IPS DF 6.9 (cell line): ENCODE data around the gene ANP32D.
"Not testable (repeated sequence)": the region's sequence is repeated elsewhere in the genome, so short reads cannot be mapped to it uniquely, and the experiment has no call there.

Experiments
- DNase-seq: peaks from one replicate; pipeline ENCODE4 v3.0.0-alpha.2; 2013; ENCODE audit warnings: low read depth, low spot score
- H3K27ac ChIP-seq: one replicate; pipeline ENCODE4 v1.5.1; 2013; ENCODE audit warnings: low read length, control low read depth
- H3K27me3 ChIP-seq: 2 replicates; pipeline ENCODE4 v1.6.1; 2013; ENCODE audit warnings: mild to moderate bottlenecking, low read length; ENCODE audit not compliant: control insufficient read depth, insufficient read depth
- H3K36me3 ChIP-seq: 2 replicates; pipeline ENCODE4 v1.6.1; 2013; ENCODE audit warnings: low read length; ENCODE audit not compliant: control insufficient read depth, insufficient read depth
- H3K4me1 ChIP-seq: 2 replicates; pipeline ENCODE4 v1.6.1; 2013; ENCODE audit warnings: low read length; ENCODE audit not compliant: control insufficient read depth, insufficient read depth
- H3K4me3 ChIP-seq: 2 replicates; pipeline ENCODE4 v1.5.1; 2013; ENCODE audit warnings: mild to moderate bottlenecking, low read length
- H3K9me3 ChIP-seq: 2 replicates; pipeline ENCODE4 v1.6.1; 2013; ENCODE audit warnings: low read length, inconsistent platforms; ENCODE audit not compliant: control insufficient read depth, insufficient read depth
- WGBS: extraction: QIAGEN DNeasy Blood & Tissue Kit; methylation state at CpG from one replicate; pipeline ENCODE4 v1.1.7; 2013; ENCODE audit warnings: mixed read lengths, missing lambda C conversion rate; ENCODE audit not compliant: insufficient read length, insufficient coverage; 5-methylcytosine and 5-hydroxymethylcytosine counted together

Gene ANP32D

DNA sequence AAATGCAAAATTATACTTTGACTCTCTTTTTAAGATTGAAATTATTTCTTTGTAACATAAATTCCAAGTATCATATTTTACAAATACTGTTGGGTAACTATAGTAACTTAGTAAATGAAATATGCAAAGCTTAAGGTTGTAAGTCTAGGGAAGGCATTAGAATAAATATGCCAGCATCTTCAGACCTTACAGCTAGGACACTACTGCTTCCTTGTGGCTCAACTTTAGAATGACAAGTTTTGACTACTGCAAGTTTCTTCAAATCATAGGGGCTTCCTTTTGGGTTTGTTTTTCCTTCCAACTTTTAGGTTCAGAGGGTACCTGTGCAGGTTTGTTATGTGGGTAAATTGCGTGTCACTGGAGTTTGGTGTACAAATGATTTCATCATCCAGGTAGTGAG, 17.7 kb upstream of the ANP32D start:
- H3K9me3 ChIP-seq = no peaks in the 10 kb centered on the region
- no peaks in the 10 kb centered on the region for H3K4me1 ChIP-seq
- no peaks in the 10 kb centered on the region for H3K27me3 ChIP-seq
- H3K27ac ChIP-seq = no peak overlapping the region
- WGBS = no CpG with 5 or more reads among the region's 1 CpG
- no peak for DNase-seq
- no peaks in the 10 kb centered on the region for H3K36me3 ChIP-seq
- H3K4me3 ChIP-seq = no peak overlapping the region

DNA sequence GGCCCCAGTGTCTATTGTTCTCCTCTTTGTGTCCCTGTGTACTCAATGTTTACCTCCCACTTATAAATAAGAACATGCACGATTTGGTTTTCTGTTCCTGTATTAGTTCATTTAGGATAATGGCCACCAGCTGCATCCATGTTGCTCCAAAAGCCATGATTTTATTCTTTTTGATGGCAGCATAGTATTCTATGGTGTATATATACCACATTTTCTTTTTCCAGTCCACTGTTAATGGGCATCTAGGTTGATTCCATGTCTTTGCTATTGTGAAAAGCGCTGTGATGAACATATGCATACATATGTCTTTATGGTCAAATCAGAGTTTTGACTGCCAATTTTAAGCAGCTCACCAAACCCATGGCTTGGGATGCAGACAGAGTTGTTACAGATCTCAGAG, 17.2 kb upstream of the ANP32D start:
- H3K27ac ChIP-seq = no peak overlapping the region
- no CpG with 5 or more reads among the region's 2 CpGs for WGBS
- H3K27me3 ChIP-seq = no peaks in the 10 kb centered on the region
- H3K4me1 ChIP-seq = no peaks in the 10 kb centered on the region
- no peak overlapping the region for H3K4me3 ChIP-seq
- H3K36me3 ChIP-seq = no peaks in the 10 kb centered on the region
- no peak for DNase-seq
- no peaks in the 10 kb centered on the region for H3K9me3 ChIP-seq

DNA sequence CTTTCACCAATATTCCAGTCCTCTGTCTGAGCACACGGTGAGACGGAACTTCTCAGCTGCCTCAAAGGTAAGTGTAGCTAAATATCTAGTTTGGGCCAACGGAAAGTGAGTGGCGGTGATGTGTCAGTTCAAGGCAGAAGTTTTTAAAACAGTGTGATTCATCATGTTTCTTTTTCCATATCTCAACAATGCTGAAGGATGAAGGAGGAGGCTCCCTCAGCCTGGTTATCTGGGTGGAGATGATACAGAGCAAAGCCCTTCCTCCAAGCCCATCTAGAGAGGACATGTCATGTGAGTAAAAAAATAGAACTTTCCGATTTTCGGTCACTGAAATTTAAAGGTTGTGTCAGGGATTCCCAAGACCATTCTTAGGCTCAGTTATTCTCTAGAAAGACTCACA, 13.1 kb upstream of the ANP32D start:
- no CpG with 5 or more reads among the region's 6 CpGs for WGBS
- Histone ChIP-seq H3K36me3 (no peaks in the 10 kb centered on the region), H3K9me3 (no peaks in the 10 kb centered on the region), H3K27me3 (no peaks in the 10 kb centered on the region), H3K4me1 (no peaks in the 10 kb centered on the region), H3K4me3 (no peak overlapping the region), H3K27ac (no peak overlapping the region)
- DNase-seq = no peak

- DNase-seq, H3K27me3 ChIP-seq, H3K27ac ChIP-seq, H3K9me3 ChIP-seq, H3K4me1 ChIP-seq, H3K36me3 ChIP-seq, H3K4me3 ChIP-seq: not testable (repeated sequence)
- no CpG with 5 or more reads among the region's 9 CpGs for WGBS
These were observed 3.3 kb upstream of the ANP32D start for GRCh38 chr12:48469027-48469426.

DNA sequence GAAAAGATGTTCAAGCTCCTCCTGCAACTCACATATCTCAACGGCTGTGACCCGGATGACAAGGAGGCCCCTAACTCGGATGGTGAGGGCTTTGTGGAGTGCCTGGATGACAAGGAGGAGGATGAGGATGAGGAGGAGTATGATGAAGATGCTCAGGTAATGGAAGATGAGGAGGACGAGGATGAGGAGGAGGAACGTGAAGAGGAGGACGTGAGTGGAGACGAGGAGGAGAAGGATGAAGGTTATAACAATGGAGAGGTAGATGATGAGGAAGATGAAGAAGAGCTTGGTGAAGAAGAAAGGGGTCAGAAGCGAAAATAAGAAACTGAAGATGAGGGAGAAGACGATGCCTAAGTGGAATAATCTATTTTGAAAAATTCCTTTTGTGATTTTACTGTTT, 702 bp downstream of the ANP32D start:
- WGBS = 100% methylated on average over 4 of the region's 9 CpGs
- no peaks in the 10 kb centered on the region for H3K27me3 ChIP-seq

DNA sequence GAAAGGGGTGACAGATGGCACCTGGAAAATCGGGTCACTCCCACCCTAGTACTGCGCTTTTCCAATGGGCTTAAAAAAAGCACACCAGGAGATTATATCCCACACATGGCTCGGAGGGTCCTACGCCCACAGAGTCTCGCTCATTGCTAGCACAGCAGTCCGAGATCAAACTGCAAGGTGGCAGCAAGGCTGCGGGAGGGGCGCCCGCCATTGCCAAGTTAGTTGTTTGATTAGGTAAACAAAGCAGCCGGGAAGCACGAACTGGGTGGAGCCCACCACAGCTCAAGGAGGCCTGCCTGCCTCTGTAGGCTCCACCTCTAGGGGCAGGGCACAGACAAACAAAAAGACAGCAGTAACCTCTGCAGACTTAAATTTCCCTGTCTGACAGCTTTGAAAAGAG, 2.1 kb downstream of the ANP32D start:
- not testable (repeated sequence) for H3K4me1 ChIP-seq, DNase-seq, H3K36me3 ChIP-seq, H3K27ac ChIP-seq, H3K9me3 ChIP-seq, H3K4me3 ChIP-seq, H3K27me3 ChIP-seq
- WGBS = no CpG with 5 or more reads among the region's 11 CpGs

More for the DNA sequence above, 702 bp downstream of the ANP32D start:
- no peak overlapping the region for H3K27ac ChIP-seq
- no peak for DNase-seq
- H3K9me3 ChIP-seq = no peaks in the 10 kb centered on the region; the same call in 1 of the 2 replicates
- H3K4me1 ChIP-seq = no peaks in the 10 kb centered on the region
- no peaks in the 10 kb centered on the region for H3K36me3 ChIP-seq
- H3K4me3 ChIP-seq = no peak overlapping the region

GRCh38 chr12:48482198-48482597, 9.8 kb downstream of the ANP32D start, which contains the start of gene C12orf54:
Gene C12orf54, plus strand, starts transcription at chr12:48482498. Its CDS starts 799 bp downstream, at chr12:48483297.
- no peaks in the 10 kb centered on the region for H3K27me3 ChIP-seq
- H3K4me1 ChIP-seq = no peaks in the 10 kb centered on the region
- no peak within 1 kb of the TSS for H3K4me3 ChIP-seq
- H3K36me3 ChIP-seq = no peaks in the 10 kb centered on the region
- WGBS = no CpG with 5 or more reads among the region's 2 CpGs
- DNase-seq = no peak
- H3K9me3 ChIP-seq = no peaks in the 10 kb centered on the region
- H3K27ac ChIP-seq = no peak within 1 kb of the TSS

DNA sequence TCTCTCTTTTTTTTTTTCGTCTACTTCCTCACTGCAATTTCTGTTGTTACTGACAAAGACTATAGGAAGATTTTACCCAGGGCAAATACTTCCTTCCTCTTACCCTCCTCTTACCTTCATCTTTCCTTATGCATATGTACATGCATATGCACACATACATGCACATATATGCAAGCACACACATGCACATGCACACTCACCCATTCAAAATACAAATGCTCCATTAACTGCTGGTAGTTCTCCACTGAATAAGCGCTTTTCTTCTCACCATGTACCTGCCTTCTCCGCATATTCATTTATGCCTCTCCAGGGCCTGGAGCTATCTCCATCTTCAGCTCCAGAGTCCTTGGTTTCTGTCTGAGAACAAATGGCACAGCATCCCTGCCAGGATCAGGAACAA, 10.6 kb downstream of the ANP32D start:
- Histone ChIP-seq H3K27ac (no peak overlapping the region), H3K9me3 (no peaks in the 10 kb centered on the region), H3K4me1 (no peaks in the 10 kb centered on the region), H3K27me3 (no peaks in the 10 kb centered on the region), H3K36me3 (no peaks in the 10 kb centered on the region), H3K4me3 (no peak overlapping the region)
- DNase-seq = no peak
- WGBS = no CpG with 5 or more reads among the region's 3 CpGs

DNA sequence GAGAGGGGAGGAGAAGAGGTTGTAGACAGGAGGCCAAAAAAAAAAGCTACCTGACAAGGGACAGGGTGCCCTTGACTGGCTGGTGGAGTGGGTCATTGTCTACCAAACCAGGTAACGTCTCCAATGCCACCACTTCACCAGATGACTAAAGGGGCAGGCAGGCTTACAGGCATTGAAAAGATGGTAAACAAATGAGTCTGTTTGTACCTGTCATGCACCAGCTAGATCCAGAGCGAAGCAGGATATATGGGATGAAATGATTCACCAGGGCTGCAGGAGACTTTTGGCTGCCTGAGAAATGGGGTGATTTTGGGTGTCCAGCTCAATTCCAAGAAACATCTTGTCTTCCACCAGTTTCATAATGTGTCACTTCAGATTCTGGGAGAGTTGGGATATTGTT, 13.9 kb downstream of the ANP32D start:
- Histone ChIP-seq H3K27ac (no peak overlapping the region), H3K4me3 (no peak overlapping the region), H3K27me3 (no peaks in the 10 kb centered on the region), H3K36me3 (no peaks in the 10 kb centered on the region), H3K4me1 (no peaks in the 10 kb centered on the region), H3K9me3 (no peaks in the 10 kb centered on the region)
- WGBS = no CpG with 5 or more reads among the region's 2 CpGs
- DNase-seq = no peak

GRCh38 chr12:48486679-48487078, 14.3 kb downstream of the ANP32D start:
- Histone ChIP-seq H3K4me3 (no peak overlapping the region), H3K4me1 (no peaks in the 10 kb centered on the region), H3K27ac (no peak overlapping the region), H3K9me3 (no peaks in the 10 kb centered on the region), H3K36me3 (no peaks in the 10 kb centered on the region), H3K27me3 (no peaks in the 10 kb centered on the region)
- no peak for DNase-seq
- WGBS = no CpG with 5 or more reads among the region's 5 CpGs

DNA sequence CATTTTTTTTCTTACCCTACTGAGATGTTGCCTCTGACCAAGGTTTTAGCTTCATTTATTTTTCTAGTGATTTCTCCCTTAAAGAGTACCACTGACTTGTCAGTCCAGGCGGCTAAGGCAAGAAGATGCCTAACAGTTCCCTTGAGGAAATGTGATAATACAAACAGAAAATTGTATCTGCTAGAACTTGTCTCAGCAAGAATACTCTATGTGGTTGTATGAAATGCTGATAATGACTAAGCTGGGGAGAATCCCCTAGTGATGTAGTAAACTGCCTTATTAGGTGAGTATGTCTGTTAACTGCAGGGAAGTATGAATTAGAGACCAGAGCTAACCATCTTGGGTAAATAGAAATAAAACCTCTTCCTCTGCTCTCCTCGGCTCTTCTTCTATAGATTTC, 16.7 kb downstream of the ANP32D start:
- H3K27me3 ChIP-seq = no peaks in the 10 kb centered on the region
- DNase-seq = no peak
- no CpG with 5 or more reads among the region's 2 CpGs for WGBS

More for the DNA sequence above, 16.7 kb downstream of the ANP32D start:
- H3K36me3 ChIP-seq = no peaks in the 10 kb centered on the region
- no peak overlapping the region for H3K4me3 ChIP-seq
- no peaks in the 10 kb centered on the region for H3K9me3 ChIP-seq
- no peak overlapping the region for H3K27ac ChIP-seq
- no peaks in the 10 kb centered on the region for H3K4me1 ChIP-seq
